GM18868 (cell line): ENCODE data around the gene PPP2R2C.
A peak's percentile ranks its signal among the peaks of the same experiment; 100 is the strongest.

Experiments used
- ATAC-seq: cut with Tn5 transposase; IDR thresholded peaks from one replicate; pipeline ENCODE4 v1.9.1; 2021; ENCODE audit warnings: mild to moderate bottlenecking, moderate library complexity; ENCODE audit not compliant: unreplicated experiment

Gene PPP2R2C

DNA sequence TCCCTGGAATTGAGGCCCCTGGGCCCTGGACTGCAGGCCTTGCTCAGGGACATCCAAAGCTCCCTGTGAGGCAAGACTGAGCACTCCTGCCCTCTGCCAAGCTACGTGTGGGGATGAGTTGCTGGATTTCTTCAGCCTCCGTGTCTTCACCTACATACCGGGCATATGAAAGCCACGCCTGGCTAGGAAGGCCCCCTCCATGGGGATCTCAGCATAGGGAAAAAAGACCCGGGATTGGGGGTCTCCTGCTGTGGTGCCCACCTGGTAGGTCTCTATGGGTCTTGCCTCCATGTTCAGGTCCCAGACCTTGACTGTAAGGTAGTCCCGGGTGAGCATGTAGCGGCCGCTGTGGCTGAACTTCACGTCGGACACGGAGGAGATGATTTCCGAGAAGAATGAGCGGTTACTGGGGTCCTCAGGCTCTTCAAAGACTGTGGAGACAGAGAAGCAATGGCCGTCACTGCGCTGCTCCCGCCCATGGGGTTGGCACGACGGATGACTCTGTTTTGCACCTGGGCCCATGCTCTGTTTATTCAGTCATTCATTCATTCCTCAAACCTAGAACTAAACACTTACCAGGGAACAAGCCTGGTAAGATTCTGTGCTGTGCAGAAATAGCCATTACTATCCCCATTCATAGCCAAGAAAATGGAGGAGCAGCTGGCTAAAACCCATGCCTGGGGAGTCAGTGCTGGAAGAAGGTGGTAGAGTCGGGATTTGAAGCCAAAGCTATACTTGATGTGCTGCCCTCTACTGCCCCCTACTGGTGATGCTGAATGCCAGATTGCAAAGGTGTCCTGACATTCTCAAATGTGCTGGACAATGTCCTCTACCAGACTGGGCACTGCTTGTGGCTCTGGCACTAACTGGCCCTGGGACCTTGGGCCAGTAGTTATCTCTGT, 138.9 kb downstream of the PPP2R2C start:
- no peak for ATAC-seq

- ATAC-seq = no peak
Observed at GRCh38 chr4:6332669-6333050, 139.8 kb downstream of the PPP2R2C start.

GRCh38 chr4:6332042-6332668, 140.3 kb downstream of the PPP2R2C start:
- no peak for ATAC-seq

DNA sequence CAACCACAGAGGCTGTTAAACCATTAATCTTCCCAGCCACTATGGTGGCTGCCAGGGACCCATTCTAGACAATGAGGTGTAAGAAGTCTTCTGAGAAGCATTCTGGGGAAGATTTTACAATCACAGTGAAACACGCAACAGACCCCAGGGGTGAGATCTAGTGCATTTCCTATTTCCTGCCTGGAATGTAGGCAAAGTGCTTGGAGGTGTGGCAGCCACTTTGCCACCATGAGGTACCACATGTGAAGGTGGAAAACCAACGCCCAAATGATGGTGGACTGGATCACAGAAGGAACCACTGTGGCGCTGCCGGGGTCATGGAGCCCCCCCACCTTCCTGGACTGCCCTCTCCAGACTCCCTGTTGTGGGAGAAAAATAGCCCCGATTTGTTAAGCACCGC, 140.9 kb downstream of the PPP2R2C start:
- ATAC-seq = no peak

GRCh38 chr4:6331018-6331417, 141.4 kb downstream of the PPP2R2C start:
- ATAC-seq = no peak

GRCh38 chr4:6330384-6330767, 142.0 kb downstream of the PPP2R2C start:
- no peak for ATAC-seq

GRCh38 chr4:6329478-6330383, 142.7 kb downstream of the PPP2R2C start:
- ATAC-seq = no peak

DNA sequence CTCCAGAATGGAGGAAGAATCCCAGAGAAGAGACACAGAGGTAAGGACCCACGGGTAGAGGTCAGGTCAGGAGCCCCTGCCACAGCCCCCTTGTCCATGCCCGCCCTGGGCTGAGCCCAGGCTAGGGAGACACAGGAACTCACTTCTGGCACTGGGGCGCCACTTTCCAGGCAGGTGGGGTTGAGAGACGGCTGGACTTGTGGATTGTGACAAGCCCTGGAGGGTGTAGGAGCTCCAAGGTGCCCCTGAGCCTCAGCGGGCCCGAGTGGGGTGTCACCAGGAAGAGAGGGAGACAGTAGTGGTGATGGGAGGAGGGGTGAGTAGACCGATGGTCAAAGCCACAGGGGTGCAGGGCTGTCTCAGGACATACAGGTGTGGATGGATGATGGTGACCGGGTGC, 143.9 kb downstream of the PPP2R2C start:
- ATAC-seq = no peak

GRCh38 chr4:6327220-6327917, 145.0 kb downstream of the PPP2R2C start:
- peak; percentile 64 for ATAC-seq

DNA sequence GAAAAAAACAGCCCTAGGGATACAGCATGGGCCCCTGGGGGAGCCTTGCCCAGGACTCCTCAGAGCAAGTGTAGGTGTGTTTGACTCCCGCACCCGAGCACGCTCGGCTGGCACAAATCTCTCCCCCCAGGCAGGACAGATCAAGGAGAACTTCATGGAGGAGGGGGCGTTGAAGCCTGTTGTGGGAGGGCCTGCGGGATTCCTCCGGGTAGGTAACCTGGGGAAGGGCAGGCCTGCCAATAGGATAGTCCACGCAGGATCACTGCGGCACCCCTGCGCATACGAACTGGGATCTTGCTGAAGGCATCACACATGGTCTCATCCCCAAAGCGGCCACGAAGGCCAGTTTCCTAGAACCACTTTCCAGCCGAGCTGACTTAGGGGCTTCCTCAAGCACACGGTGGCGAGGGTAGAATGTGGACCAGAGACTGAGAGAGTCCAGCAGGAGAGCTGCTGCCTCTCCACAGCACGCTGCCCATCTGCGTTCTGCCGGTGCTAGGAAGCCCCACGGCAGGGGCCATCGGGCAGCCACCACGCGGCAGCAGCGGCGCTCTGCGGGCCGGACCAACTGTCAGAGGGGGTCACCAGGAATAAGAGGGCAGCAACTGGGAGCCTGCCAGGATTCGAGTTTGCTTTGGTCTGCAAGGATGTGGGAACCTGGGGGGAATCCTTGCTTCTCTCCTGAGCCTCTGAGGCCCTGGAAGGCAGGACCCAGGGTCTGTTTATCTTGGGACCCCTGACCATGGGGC, 145.9 kb downstream of the PPP2R2C start:
- no peak for ATAC-seq

DNA sequence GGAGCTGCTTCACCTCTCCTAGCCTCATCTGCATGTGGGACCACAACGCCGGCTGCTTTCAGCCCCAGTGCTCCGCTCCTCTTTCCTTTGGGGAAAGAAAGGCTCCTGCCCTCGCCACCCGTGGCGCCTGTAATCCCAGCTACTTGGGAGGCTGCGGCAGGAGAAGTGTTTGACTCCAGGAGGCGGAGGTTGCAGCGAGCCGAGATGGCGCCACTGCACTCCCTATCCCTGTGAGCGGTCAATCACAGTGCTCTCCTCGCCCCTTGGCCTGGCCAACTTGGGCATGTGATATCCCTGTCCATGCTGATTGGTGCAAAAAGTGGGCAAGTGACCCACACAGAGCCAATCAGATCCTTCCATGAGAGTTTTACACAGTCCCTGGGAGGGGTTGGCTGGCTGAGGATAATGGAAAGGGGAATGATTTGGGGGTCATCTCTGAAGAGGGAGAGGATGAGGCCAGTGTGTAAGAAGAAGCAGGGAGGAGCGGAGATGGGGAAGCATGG, 146.6 kb downstream of the PPP2R2C start:
- ATAC-seq = no peak

DNA sequence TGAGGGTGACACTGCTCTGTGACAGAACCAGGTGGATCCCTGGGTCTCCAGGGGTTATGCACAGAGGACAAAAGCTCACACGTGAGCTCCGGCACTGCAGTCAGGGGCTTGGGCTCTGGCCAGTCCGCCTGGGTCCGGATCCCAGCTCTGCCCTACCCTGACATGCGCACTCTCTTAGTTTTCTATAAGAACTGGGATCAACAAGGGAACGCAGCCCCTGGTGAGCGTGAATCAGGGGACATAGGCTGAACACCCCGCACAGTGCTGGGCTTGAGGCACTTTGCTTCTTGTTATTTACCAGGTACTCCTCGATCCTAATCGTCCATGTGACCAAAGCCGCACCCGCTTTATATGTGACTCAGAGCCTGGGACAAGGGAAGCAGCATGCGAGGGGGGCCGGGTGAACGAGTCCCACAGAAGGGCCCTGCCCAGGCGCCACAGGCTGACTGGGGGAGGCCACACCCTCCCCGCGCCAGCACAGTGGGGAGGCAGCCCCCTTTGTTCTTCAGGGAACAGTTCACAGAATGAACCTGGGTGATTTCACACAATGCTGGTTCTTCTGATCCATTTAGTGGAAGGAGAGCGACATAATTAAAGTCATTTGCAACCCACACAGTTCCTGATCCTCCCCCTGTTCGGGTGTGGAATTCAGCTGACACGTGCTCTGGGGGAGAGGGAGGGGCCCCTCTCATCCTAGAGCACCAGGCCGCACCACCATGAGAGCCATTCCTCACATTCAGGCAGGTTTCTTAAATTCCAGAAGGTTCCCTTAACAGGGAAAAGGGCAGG, 147.2 kb downstream of the PPP2R2C start:
- no peak for ATAC-seq

DNA sequence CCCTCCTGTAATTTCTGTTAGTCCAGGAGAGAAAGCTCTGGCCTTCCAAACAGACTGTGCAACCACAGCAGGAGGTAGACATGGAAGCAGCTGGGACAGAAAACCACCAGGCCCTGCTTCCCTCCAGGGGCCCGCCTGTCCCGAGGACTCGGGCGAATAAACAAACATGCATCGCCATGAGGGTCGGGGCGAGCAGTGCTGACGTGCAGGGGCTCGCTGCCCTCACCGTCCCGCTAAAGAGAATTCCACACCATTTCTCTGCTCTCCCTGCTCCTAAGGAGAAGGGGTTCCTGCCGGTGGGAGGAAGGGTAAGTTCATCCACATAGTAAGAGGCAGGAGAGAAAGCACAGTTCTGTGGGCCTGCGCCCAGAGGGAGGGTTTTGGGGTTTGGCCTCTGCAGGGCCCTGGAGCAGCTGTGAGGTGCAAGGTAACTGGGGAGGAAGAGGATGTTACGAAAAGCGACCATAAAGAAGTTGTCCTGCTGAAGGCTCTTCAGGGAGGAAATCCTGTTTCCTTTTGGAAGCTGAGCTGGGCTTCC, 147.9 kb downstream of the PPP2R2C start:
- no peak for ATAC-seq

DNA sequence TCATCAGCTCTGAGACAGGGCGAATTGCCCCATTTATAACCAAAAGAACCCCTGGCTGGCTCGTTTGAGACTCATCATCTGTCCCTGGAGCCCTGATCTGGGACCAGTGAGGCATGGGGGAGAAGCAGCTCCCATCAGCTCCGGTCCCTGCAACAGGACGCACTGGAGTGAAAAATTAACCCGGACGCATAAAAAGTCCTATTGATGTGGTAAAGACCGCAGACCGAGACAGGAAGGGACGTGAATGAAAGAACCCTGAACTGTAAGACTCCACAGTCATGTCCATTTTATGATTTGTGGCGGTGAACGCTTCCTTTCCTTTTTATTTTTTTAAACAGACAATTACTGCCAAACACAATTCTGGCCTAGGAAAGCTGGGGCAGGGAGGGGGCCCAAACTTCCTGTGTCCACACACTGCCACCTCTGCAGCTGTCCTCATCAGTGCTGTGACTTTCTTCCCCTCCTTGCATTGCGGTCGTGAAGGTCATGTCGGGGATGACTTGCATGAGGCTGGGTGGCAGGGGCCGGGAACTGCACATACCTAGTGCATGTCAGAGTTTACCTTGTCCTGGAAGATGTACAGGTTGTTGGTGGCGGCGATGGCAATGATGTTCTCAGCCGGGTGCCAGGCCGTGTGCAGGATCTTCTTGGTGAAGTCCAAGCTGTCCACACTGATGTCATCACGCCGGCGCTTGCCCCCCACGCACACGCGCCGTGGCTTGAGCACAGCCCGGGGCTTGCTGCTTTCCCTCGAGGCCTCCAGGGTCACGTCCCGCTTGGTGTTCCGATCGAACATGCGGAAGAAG, 149.4 kb downstream of the PPP2R2C start:
- no peak for ATAC-seq

GRCh38 chr4:6322067-6322760, 150.2 kb downstream of the PPP2R2C start:
- no peak for ATAC-seq

- no peak for ATAC-seq
Observed at GRCh38 chr4:6321361-6321760, 151.1 kb downstream of the PPP2R2C start.

- ATAC-seq = no peak
Observed at GRCh38 chr4:6320663-6321062, 151.8 kb downstream of the PPP2R2C start.
